ENCODE data around the gene UQCRC1.

GRCh38 chr3:48588230-48588629 is 21.2 kb downstream of the UQCRC1 start:
- TF ChIP-seq CTCF (IDR thresholded peaks at IDR 0.05) (no peak), POLR2AphosphoS5 (IDR thresholded peaks at IDR 0.05; ENCODE audit: low read depth, low read length) (no peak), TCF7L2 (IDR thresholded peaks at IDR 0.05; ENCODE audit: low read depth, low read length) (no peak), REST (IDR thresholded peaks at IDR 0.05; ENCODE audit: insufficient read depth in 1 of 2, low read depth in 2 of 2, low read length in 1 of 2) (no peak), SIN3A (IDR thresholded peaks at IDR 0.05; ENCODE audit: borderline replicate concordance, insufficient read depth, low read depth, low read length) (no peak)
